GM10266 (cell line): ENCODE results near the gene ENAH.

ENCODE experiments used
- DNase-seq: peaks from one replicate; pipeline ENCODE4 v3.0.0; 2012; ENCODE audit errors: extremely low spot score
- CTCF ChIP-seq: IDR thresholded peaks from 2 replicates; pipeline ENCODE4 v1.5.1; 2012; ENCODE audit warnings: mild to moderate bottlenecking, low read depth; ENCODE audit not compliant: control insufficient read depth, insufficient read depth; ENCODE audit errors: missing control alignments

Gene ENAH

GRCh38 chr1:225466848-225467192, 186.1 kb downstream of the ENAH start:
- TF ChIP-seq CTCF = no peak
- no peak for DNase-seq

GRCh38 chr1:225465793-225466517, 187.0 kb downstream of the ENAH start:
- no peak for TF ChIP-seq CTCF
- no peak for DNase-seq

- no peak for TF ChIP-seq CTCF
- DNase-seq = no peak
Measured at GRCh38 chr1:225464851-225465792, 187.8 kb downstream of the ENAH start.

GRCh38 chr1:225462714-225463574, 190.0 kb downstream of the ENAH start:
- DNase-seq = no peak
- no peak for TF ChIP-seq CTCF

- no peak for DNase-seq
Measured at GRCh38 chr1:225462429-225462713, 190.6 kb downstream of the ENAH start.

GRCh38 chr1:225461533-225462428, 191.1 kb downstream of the ENAH start:
- no peak for TF ChIP-seq CTCF
- DNase-seq = no peak

More at GRCh38 chr1:225462429-225462713, 190.6 kb downstream of the ENAH start:
- no peak for TF ChIP-seq CTCF
